Measurements from ENCODE around the gene IRGC.

DNA sequence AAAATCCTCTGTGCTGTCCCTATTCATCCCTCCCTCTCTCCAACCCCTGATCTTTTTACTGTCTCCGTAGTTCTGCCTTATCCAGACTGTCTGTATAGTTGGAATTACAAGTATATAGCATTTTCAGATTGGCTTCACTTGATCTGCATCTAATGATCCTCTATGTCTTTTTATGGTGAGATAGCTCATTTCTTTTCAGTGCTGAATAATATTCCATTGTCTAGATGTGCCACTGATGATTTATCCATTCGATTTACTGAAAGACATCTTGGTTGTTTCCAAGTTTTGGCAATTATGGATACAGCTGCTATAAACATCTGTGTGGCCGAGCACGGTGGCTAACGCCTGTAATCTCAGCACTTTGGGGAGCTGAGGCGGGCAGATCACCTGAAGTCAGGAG, 19.1 kb downstream of the IRGC start:
- TF ChIP-seq JUN (IDR thresholded peaks at IDR 0.05; ENCODE audit: borderline replicate concordance, insufficient read depth, insufficient read length, low read depth) = no peak
- TF ChIP-seq EZH2 (IDR thresholded peaks at IDR 0.05; ENCODE audit: borderline replicate concordance, low read depth, low read length, severe bottlenecking) = no peak
- TF ChIP-seq, protein P1, sequence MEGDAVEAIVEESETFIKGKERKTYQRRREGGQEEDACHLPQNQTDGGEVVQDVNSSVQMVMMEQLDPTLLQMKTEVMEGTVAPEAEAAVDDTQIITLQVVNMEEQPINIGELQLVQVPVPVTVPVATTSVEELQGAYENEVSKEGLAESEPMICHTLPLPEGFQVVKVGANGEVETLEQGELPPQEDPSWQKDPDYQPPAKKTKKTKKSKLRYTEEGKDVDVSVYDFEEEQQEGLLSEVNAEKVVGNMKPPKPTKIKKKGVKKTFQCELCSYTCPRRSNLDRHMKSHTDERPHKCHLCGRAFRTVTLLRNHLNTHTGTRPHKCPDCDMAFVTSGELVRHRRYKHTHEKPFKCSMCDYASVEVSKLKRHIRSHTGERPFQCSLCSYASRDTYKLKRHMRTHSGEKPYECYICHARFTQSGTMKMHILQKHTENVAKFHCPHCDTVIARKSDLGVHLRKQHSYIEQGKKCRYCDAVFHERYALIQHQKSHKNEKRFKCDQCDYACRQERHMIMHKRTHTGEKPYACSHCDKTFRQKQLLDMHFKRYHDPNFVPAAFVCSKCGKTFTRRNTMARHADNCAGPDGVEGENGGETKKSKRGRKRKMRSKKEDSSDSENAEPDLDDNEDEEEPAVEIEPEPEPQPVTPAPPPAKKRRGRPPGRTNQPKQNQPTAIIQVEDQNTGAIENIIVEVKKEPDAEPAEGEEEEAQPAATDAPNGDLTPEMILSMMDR (IDR thresholded peaks at IDR 0.05; ENCODE audit: extremely low read depth in 1 of 2, insufficient read depth in 1 of 2, low read depth in 1 of 2, low read length in 2 of 2) = no peak
- TF ChIP-seq POLR2AphosphoS5 (IDR thresholded peaks at IDR 0.05; ENCODE audit: insufficient read depth, low read depth, low read length) = no peak
- TF ChIP-seq GATA2 (IDR thresholded peaks at IDR 0.05; ENCODE audit: insufficient read depth, insufficient read length, low read depth, low read length) = no peak
- TF ChIP-seq POLR2A (IDR thresholded peaks at IDR 0.05; ENCODE audit: low read depth, low read length) = no peak

Measured in endothelial cell of umbilical vein (primary cell).